ENCODE measurements around the gene TMEM200A. TPM values are rescaled to one million over a fixed set of nuclear protein-coding genes. Genes with fewer than 3 reads are reported as not detected.

TMEM200A gene
- total RNA-seq, 1 experiment from 2014 or later = not detected

GRCh38 chr6:130372786-130373185 is 7.0 kb downstream of the TMEM200A start:
- no peak for DNase-seq (ENCODE audit: low read depth)

GRCh38 chr6:130373992-130374391 is 8.2 kb downstream of the TMEM200A start:
- DNase-seq (ENCODE audit: low read depth) = no peak
- in situ Hi-C loops (cut with HindIII; ENCODE audit: low pct_unique_long_range_greater_than_20kb, low sequenced_read_pairs) = no loop called here

More at GRCh38 chr6:130372786-130373185, 7.0 kb downstream of the TMEM200A start:
- in situ Hi-C loops (cut with HindIII; ENCODE audit: low pct_unique_long_range_greater_than_20kb, low sequenced_read_pairs) = no loop called here

GRCh38 chr6:130376936-130377335 is 11.1 kb downstream of the TMEM200A start:
- in situ Hi-C loops (cut with HindIII; ENCODE audit: low pct_unique_long_range_greater_than_20kb, low sequenced_read_pairs) = no loop called here
- DNase-seq (ENCODE audit: low read depth) = no peak

GRCh38 chr6:130377371-130377770 is 11.6 kb downstream of the TMEM200A start:
- in situ Hi-C loops (cut with HindIII; ENCODE audit: low pct_unique_long_range_greater_than_20kb, low sequenced_read_pairs) = no loop called here
- DNase-seq (ENCODE audit: low read depth) = no peak

GRCh38 chr6:130377915-130378314 is 12.1 kb downstream of the TMEM200A start:
- in situ Hi-C loops (cut with HindIII; ENCODE audit: low pct_unique_long_range_greater_than_20kb, low sequenced_read_pairs) = no loop called here
- no peak for DNase-seq (ENCODE audit: low read depth)

- no peak for DNase-seq (ENCODE audit: low read depth)
- in situ Hi-C loops (cut with HindIII; ENCODE audit: low pct_unique_long_range_greater_than_20kb, low sequenced_read_pairs) = no loop called here
Measured at GRCh38 chr6:130379223-130379622, 13.4 kb downstream of the TMEM200A start.

GRCh38 chr6:130381012-130381411 is 15.2 kb downstream of the TMEM200A start:
- in situ Hi-C loops (cut with HindIII; ENCODE audit: low pct_unique_long_range_greater_than_20kb, low sequenced_read_pairs) = no loop called here
- no peak for DNase-seq (ENCODE audit: low read depth)

GRCh38 chr6:130381459-130382380 is 15.9 kb downstream of the TMEM200A start:
- in situ Hi-C loops (cut with HindIII; ENCODE audit: low pct_unique_long_range_greater_than_20kb, low sequenced_read_pairs) = no loop called here
- DNase-seq (ENCODE audit: low read depth) = no peak

- in situ Hi-C loops (cut with HindIII; ENCODE audit: low pct_unique_long_range_greater_than_20kb, low sequenced_read_pairs) = no loop called here
- no peak for DNase-seq (ENCODE audit: low read depth)
Measured at GRCh38 chr6:130382872-130383490, 17.2 kb downstream of the TMEM200A start.

- DNase-seq (ENCODE audit: low read depth) = no peak
- in situ Hi-C loops (cut with HindIII; ENCODE audit: low pct_unique_long_range_greater_than_20kb, low sequenced_read_pairs) = no loop called here
Measured at GRCh38 chr6:130385064-130385695, 19.4 kb downstream of the TMEM200A start.

- in situ Hi-C loops (cut with HindIII; ENCODE audit: low pct_unique_long_range_greater_than_20kb, low sequenced_read_pairs) = no loop called here
- no peak for DNase-seq (ENCODE audit: low read depth)
Measured at GRCh38 chr6:130389142-130389541, 23.3 kb downstream of the TMEM200A start.

GRCh38 chr6:130390890-130391289 is 25.1 kb downstream of the TMEM200A start:
- no peak for DNase-seq (ENCODE audit: low read depth)
- in situ Hi-C loops (cut with HindIII; ENCODE audit: low pct_unique_long_range_greater_than_20kb, low sequenced_read_pairs) = no loop called here

- DNase-seq (ENCODE audit: low read depth) = no peak
- in situ Hi-C loops (cut with HindIII; ENCODE audit: low pct_unique_long_range_greater_than_20kb, low sequenced_read_pairs) = no loop called here
Measured at GRCh38 chr6:130393306-130393705, 27.5 kb downstream of the TMEM200A start.

- in situ Hi-C loops (cut with HindIII; ENCODE audit: low pct_unique_long_range_greater_than_20kb, low sequenced_read_pairs) = no loop called here
Measured at GRCh38 chr6:130394246-130394645, 28.4 kb downstream of the TMEM200A start.

GRCh38 chr6:130395164-130395563 is 29.3 kb downstream of the TMEM200A start:
- no peak for DNase-seq (ENCODE audit: low read depth)
- in situ Hi-C loops (cut with HindIII; ENCODE audit: low pct_unique_long_range_greater_than_20kb, low sequenced_read_pairs) = no loop called here

More at GRCh38 chr6:130394246-130394645, 28.4 kb downstream of the TMEM200A start:
- DNase-seq (ENCODE audit: low read depth) = no peak

GRCh38 chr6:130396722-130397121 is 30.9 kb downstream of the TMEM200A start:
- no peak for DNase-seq (ENCODE audit: low read depth)
- in situ Hi-C loops (cut with HindIII; ENCODE audit: low pct_unique_long_range_greater_than_20kb, low sequenced_read_pairs) = no loop called here

GRCh38 chr6:130405549-130405948 is 39.7 kb downstream of the TMEM200A start:
- DNase-seq (ENCODE audit: low read depth) = no peak
- in situ Hi-C loops (cut with HindIII; ENCODE audit: low pct_unique_long_range_greater_than_20kb, low sequenced_read_pairs) = no loop called here

- in situ Hi-C loops (cut with HindIII; ENCODE audit: low pct_unique_long_range_greater_than_20kb, low sequenced_read_pairs) = no loop called here
- no peak for DNase-seq (ENCODE audit: low read depth)
Measured at GRCh38 chr6:130407032-130407431, 41.2 kb downstream of the TMEM200A start.

Data from Caki2 (cell line).